CD4-positive, alpha-beta T cell (primary cell): Measurements from ENCODE around the gene ARSA. TPM values are rescaled to one million over a fixed set of nuclear protein-coding genes. Genes with fewer than 3 reads are reported as not detected.

Experiments used
- ATAC-seq: fragments of 200-7000 bp; cut with Tn5 transposase; one replicate; pipeline ENCODE4 v1.10.0; 2022; ENCODE audit warnings: mild to moderate bottlenecking; ENCODE audit not compliant: poor library complexity
- CTCF ChIA-PET: fragments of 350-600 bp; sonication (Branson Sonifier 250); formaldehyde crosslinking; loops from one replicate; lab custom pipeline; 2021; ENCODE audit warnings: antibody characterized with exemption, inconsistent platforms; lab: Charles Lee
- POLR2A ChIA-PET: fragments of 350-600 bp; sonication (Branson Sonifier 250); formaldehyde crosslinking; loops from one replicate; lab custom pipeline; 2021; ENCODE audit warnings: antibody characterized with exemption, inconsistent platforms; lab: Charles Lee
- DNase-seq, 14 experiments: peaks; one replicate each; pipeline ENCODE4 v3.0.0-alpha.2; 2013 to 2020; ENCODE audit warnings: mixed read lengths in 2 of 14
- H3K27ac ChIP-seq, 2 donors: one replicate each; pipeline versions ENCODE4 v1.5.1 to v1.7.0; 2013; ENCODE audit warnings: low read length in 2 of 2, low read depth in 1 of 2, mild to moderate bottlenecking in 1 of 2
- H3K27me3 ChIP-seq, 2 experiments: 1 replicate in 1 of 2; 2 replicates in 1 of 2; pipeline versions ENCODE4 v1.6.1 to v1.7.0; 2013; ENCODE audit warnings: low read length in 2 of 2, control low read depth in 1 of 2, mild to moderate bottlenecking in 1 of 2, moderate library complexity in 1 of 2; ENCODE audit not compliant: insufficient read depth in 2 of 2, control insufficient read depth in 1 of 2
- H3K36me3 ChIP-seq: one replicate; pipeline ENCODE4 v1.6.1; 2013; ENCODE audit warnings: low read length, control low read depth; ENCODE audit not compliant: insufficient read depth
- H3K4me1 ChIP-seq: one replicate; pipeline ENCODE4 v1.6.1; 2013; ENCODE audit warnings: low read length, control low read depth; ENCODE audit not compliant: insufficient read depth
- H3K4me3 ChIP-seq: one replicate; pipeline ENCODE4 v1.5.1; 2013; ENCODE audit warnings: mild to moderate bottlenecking, low read length, moderate library complexity
- H3K9me3 ChIP-seq, 2 experiments: 1 replicate in 1 of 2; 2 replicates in 1 of 2; pipeline versions ENCODE4 v1.6.1 to v1.7.0; 2013; ENCODE audit warnings: low read length in 2 of 2, mild to moderate bottlenecking in 2 of 2, control low read depth in 1 of 2, moderate library complexity in 1 of 2; ENCODE audit not compliant: control insufficient read depth in 1 of 2, insufficient read depth in 1 of 2
- H3K27ac Mint-ChIP-seq: one replicate; pipeline ENCODE4 v1.8.0; 2020; ENCODE audit warnings: mixed read lengths
- H3K27me3 Mint-ChIP-seq: one replicate; pipeline ENCODE4 v1.8.0; 2021; ENCODE audit warnings: mixed read lengths
- H3K36me3 Mint-ChIP-seq: one replicate; pipeline ENCODE4 v1.8.0; 2021; ENCODE audit warnings: low read depth, mixed read lengths
- H3K4me1 Mint-ChIP-seq: one replicate; pipeline ENCODE4 v1.8.0; 2021; ENCODE audit warnings: low read depth, mixed read lengths
- H3K4me3 Mint-ChIP-seq: one replicate; pipeline ENCODE4 v1.8.0; 2020; ENCODE audit warnings: mild to moderate bottlenecking, mixed read lengths
- H3K9me3 Mint-ChIP-seq: one replicate; pipeline ENCODE4 v1.8.0; 2020; ENCODE audit warnings: mixed read lengths
- intact Hi-C, 2 experiments: fragments of 100-400 bp; cut with DNase I in 1 of 2; cut with micrococcal nuclease in 1 of 2; formaldehyde crosslinking; loops; one replicate each; pipeline versions ENCODE4 v1.15.1 to v1.9.0; 2023 to 2025; cut with DNase I, micrococcal nuclease
- total RNA-seq, 174 experiments: library from RNA in 2 of 174; stranded (reverse) in 2 of 174; gene quantifications; one replicate each; pipeline ENCODE4 v1.2.3 and lab custom pipeline; 2021 to 2026
- TF ChIP-seq, protein P1 (sequence below): fragments of 200-600 bp; IDR thresholded peaks from one replicate; pipeline ENCODE4 v1.8.0; 2022; ENCODE audit warnings: antibody characterized with exemption, mild to moderate bottlenecking

Gene ARSA
- total RNA-seq, 2 experiments from 2014 or later, result 52.3 to 54.4 TPM

GRCh38 chr22:50606946-50607658 is 20.9 kb downstream of the ARSA start:
- Histone ChIP-seq H3K27ac (no peak overlapping the region), H3K9me3 (peaks cover 0 to 18% of the 10 kb centered on the region in 2 experiments), H3K4me1 (no peaks in the 10 kb centered on the region), H3K36me3 (no peaks in the 10 kb centered on the region), H3K27me3 (peaks cover 29 to 47% of the 10 kb centered on the region in 2 experiments), H3K4me3 (no peak overlapping the region)
- H3K9me3 Mint-ChIP-seq, result no peaks in the 10 kb centered on the region
- no peak for ATAC-seq
- peak in 1 of 14 experiments; percentile 5 for DNase-seq
- no peak overlapping the region for H3K27ac Mint-ChIP-seq
- TF ChIP-seq, protein P1, sequence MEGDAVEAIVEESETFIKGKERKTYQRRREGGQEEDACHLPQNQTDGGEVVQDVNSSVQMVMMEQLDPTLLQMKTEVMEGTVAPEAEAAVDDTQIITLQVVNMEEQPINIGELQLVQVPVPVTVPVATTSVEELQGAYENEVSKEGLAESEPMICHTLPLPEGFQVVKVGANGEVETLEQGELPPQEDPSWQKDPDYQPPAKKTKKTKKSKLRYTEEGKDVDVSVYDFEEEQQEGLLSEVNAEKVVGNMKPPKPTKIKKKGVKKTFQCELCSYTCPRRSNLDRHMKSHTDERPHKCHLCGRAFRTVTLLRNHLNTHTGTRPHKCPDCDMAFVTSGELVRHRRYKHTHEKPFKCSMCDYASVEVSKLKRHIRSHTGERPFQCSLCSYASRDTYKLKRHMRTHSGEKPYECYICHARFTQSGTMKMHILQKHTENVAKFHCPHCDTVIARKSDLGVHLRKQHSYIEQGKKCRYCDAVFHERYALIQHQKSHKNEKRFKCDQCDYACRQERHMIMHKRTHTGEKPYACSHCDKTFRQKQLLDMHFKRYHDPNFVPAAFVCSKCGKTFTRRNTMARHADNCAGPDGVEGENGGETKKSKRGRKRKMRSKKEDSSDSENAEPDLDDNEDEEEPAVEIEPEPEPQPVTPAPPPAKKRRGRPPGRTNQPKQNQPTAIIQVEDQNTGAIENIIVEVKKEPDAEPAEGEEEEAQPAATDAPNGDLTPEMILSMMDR, result no peak
- intact Hi-C loops, result no loop called here
- CTCF ChIA-PET, result no interaction called here
- POLR2A ChIA-PET, result interaction anchor here (1.0 kb wide), 1 partner anchor 14 kb away, joined by 3 read pairs; no protein-coding TSS in a partner anchor
- no peak overlapping the region for H3K4me3 Mint-ChIP-seq
- peaks cover 3% of the 10 kb centered on the region for H3K4me1 Mint-ChIP-seq
- peaks cover 52% of the 10 kb centered on the region for H3K27me3 Mint-ChIP-seq
- H3K36me3 Mint-ChIP-seq, result no peaks in the 10 kb centered on the region

GRCh38 chr22:50606165-50606945 is 21.6 kb downstream of the ARSA start:
- H3K9me3 Mint-ChIP-seq, result no peaks in the 10 kb centered on the region
- peaks cover 57% of the 10 kb centered on the region for H3K27me3 Mint-ChIP-seq
- H3K27ac ChIP-seq, result no peak overlapping the region
- CTCF ChIA-PET, result no interaction called here
- H3K4me3 ChIP-seq, result no peak overlapping the region
- H3K4me1 ChIP-seq, result no peaks in the 10 kb centered on the region
- H3K4me3 Mint-ChIP-seq, result no peak overlapping the region
- intact Hi-C loops, result no loop called here
- H3K36me3 Mint-ChIP-seq, result peaks cover 4% of the 10 kb centered on the region
- TF ChIP-seq, protein P1, result no peak
- no peaks in the 10 kb centered on the region for H3K36me3 ChIP-seq
- POLR2A ChIA-PET, result interaction anchor here (1.0 kb wide), 1 partner anchor 15 kb away, joined by 3 read pairs; no protein-coding TSS in a partner anchor
- H3K27me3 ChIP-seq, result peaks cover 35 to 54% of the 10 kb centered on the region in 2 experiments
- H3K9me3 ChIP-seq, result peaks cover 0 to 18% of the 10 kb centered on the region in 2 experiments
- H3K4me1 Mint-ChIP-seq, result peaks cover 10% of the 10 kb centered on the region
- ATAC-seq, result no peak
- DNase-seq, result peak in 2 of 14 experiments; percentile 12 to 14
- no peak overlapping the region for H3K27ac Mint-ChIP-seq

- Mint-ChIP-seq H3K4me3 (no peak overlapping the region), H3K4me1 (peaks cover 10% of the 10 kb centered on the region), H3K27ac (no peak overlapping the region), H3K27me3 (peaks cover 57% of the 10 kb centered on the region), H3K9me3 (no peaks in the 10 kb centered on the region), H3K36me3 (peaks cover 4% of the 10 kb centered on the region)
- H3K27ac ChIP-seq, result no peak overlapping the region
- intact Hi-C loops, result no loop called here
- ChIA-PET CTCF (no interaction called here), POLR2A (interaction anchor here (1.0 kb wide), 1 partner anchor 16 kb away, joined by 3 read pairs; no protein-coding TSS in a partner anchor)
- H3K4me1 ChIP-seq, result peaks cover 4% of the 10 kb centered on the region
- TF ChIP-seq, protein P1, result no peak
- no peak overlapping the region for H3K4me3 ChIP-seq
- ATAC-seq, result no peak
- peaks cover 0 to 18% of the 10 kb centered on the region in 2 experiments for H3K9me3 ChIP-seq
- peak in 1 of 14 experiments; percentile 9 for DNase-seq
- H3K36me3 ChIP-seq, result no peaks in the 10 kb centered on the region
- H3K27me3 ChIP-seq, result peaks cover 40 to 58% of the 10 kb centered on the region in 2 experiments
These were observed 22.3 kb downstream of the ARSA start for GRCh38 chr22:50605613-50606074.
